ENCODE measurements around the gene AKT1S1.
"Not testable (repeated sequence)": the region's sequence is repeated elsewhere in the genome, so short reads cannot be mapped to it uniquely, and the experiment has no call there.

AKT1S1 gene

GRCh38 chr19:49877020-49877878 is at the start of gene AKT1S1, which contains the start of gene TBC1D17:
TSS of gene AKT1S1 (minus strand) at chr19:49877355. CDS start at chr19:49873295, 4,060 bp downstream.
TSS of gene TBC1D17 (plus strand) at chr19:49877702. CDS start at chr19:49877724, 22 bp downstream.
- DNase-seq: peak; percentile 95 to 99

GRCh38 chr19:49926515-49926914 is 49.4 kb upstream of the AKT1S1 start:
- no peak for DNase-seq

GRCh38 chr19:49925486-49925885 is 48.3 kb upstream of the AKT1S1 start:
- DNase-seq: no peak

- DNase-seq: not testable (repeated sequence)
Observed at GRCh38 chr19:49924881-49925210, 47.7 kb upstream of the AKT1S1 start.

- DNase-seq: no peak
Observed at GRCh38 chr19:49924004-49924880, 47.1 kb upstream of the AKT1S1 start.

GRCh38 chr19:49923055-49924003 is 46.2 kb upstream of the AKT1S1 start:
- DNase-seq: no peak

GRCh38 chr19:49921871-49922795 is 45.0 kb upstream of the AKT1S1 start:
- no peak for DNase-seq

- no peak for DNase-seq
Observed at GRCh38 chr19:49920624-49921363, 43.6 kb upstream of the AKT1S1 start.

- no peak for DNase-seq
Observed at GRCh38 chr19:49918089-49918488, 40.9 kb upstream of the AKT1S1 start.

GRCh38 chr19:49916839-49917733 is 39.9 kb upstream of the AKT1S1 start:
- DNase-seq: no peak

- no peak for DNase-seq
Observed at GRCh38 chr19:49915271-49915670, 38.1 kb upstream of the AKT1S1 start.

- no peak for DNase-seq
Observed at GRCh38 chr19:49913720-49914119, 36.6 kb upstream of the AKT1S1 start.

GRCh38 chr19:49912965-49913685 is 36.0 kb upstream of the AKT1S1 start:
- DNase-seq: no peak

- DNase-seq: no peak
Observed at GRCh38 chr19:49911381-49912145, 34.4 kb upstream of the AKT1S1 start.

- no peak for DNase-seq
Observed at GRCh38 chr19:49910179-49910578, 33.0 kb upstream of the AKT1S1 start.

- DNase-seq: no peak
Observed at GRCh38 chr19:49908480-49909420, 31.6 kb upstream of the AKT1S1 start.

Data from cerebellar nuclear complex (tissue), 1 donor.